ENCODE data around the gene EIF4E2.
A peak's percentile ranks its signal among the peaks of the same experiment; 100 is the strongest.

EIF4E2 gene

GRCh38 chr2:232598293-232598692 lies 47.8 kb downstream of the EIF4E2 start:
- no peak for DNase-seq (ENCODE audit: low read depth in 2 of 2)

GRCh38 chr2:232600053-232600773 lies 49.7 kb downstream of the EIF4E2 start:
- DNase-seq (ENCODE audit: low read depth in 2 of 2) = no peak

GRCh38 chr2:232603283-232603682 lies 52.8 kb downstream of the EIF4E2 start:
- no peak for DNase-seq (ENCODE audit: low read depth in 2 of 2)

- no peak for DNase-seq (ENCODE audit: low read depth in 2 of 2)
Observed at GRCh38 chr2:232604535-232604934, 54.0 kb downstream of the EIF4E2 start.

GRCh38 chr2:232607011-232607410 lies 56.5 kb downstream of the EIF4E2 start:
- DNase-seq (ENCODE audit: low read depth in 2 of 2) = no peak

- DNase-seq (ENCODE audit: low read depth in 2 of 2) = no peak
Observed at GRCh38 chr2:232609607-232610006, 59.1 kb downstream of the EIF4E2 start.

GRCh38 chr2:232610081-232610480 lies 59.6 kb downstream of the EIF4E2 start:
- DNase-seq (ENCODE audit: low read depth in 2 of 2) = no peak

GRCh38 chr2:232611061-232611460 lies 60.6 kb downstream of the EIF4E2 start:
- DNase-seq (ENCODE audit: low read depth in 2 of 2) = no peak

- DNase-seq (ENCODE audit: low read depth in 2 of 2) = peak; percentile 35 to 54
Observed at GRCh38 chr2:232611559-232612218, 61.2 kb downstream of the EIF4E2 start.

GRCh38 chr2:232613538-232614134 lies 63.1 kb downstream of the EIF4E2 start:
- DNase-seq (ENCODE audit: low read depth in 2 of 2) = no peak

- DNase-seq (ENCODE audit: low read depth in 2 of 2) = no peak
Observed at GRCh38 chr2:232615339-232615738, 64.8 kb downstream of the EIF4E2 start.

Measured in stimulated activated CD8-positive, alpha-beta memory T cell treated with anti-CD3 and anti-CD28 coated beads, Interleukin-7, amount 100 ng/mL, for 1 hour (primary cell).